Measurements from ENCODE around the gene TEKT1.

GRCh38 chr17:6843241-6843880 lies 11.8 kb upstream of the TEKT1 start:
- TF ChIP-seq ID3 (CRISPR knock-in tag; IDR thresholded peaks at IDR 0.05) (no peak), ID3 (tag; IDR thresholded peaks at IDR 0.05) (no peak), ZNF324 (CRISPR knock-in tag; IDR thresholded peaks at IDR 0.05) (no peak), PHF21A (IDR thresholded peaks at IDR 0.05; ENCODE audit: borderline replicate concordance, low read depth) (no peak), NFE2L1 (tag; IDR thresholded peaks at IDR 0.05; ENCODE audit: borderline replicate concordance, low read depth) (no peak), AFF4 (CRISPR knock-in tag; IDR thresholded peaks at IDR 0.05) (no peak)
